DND-41 (cell line): Measurements from ENCODE around the gene SSX7.
"Not testable (repeated sequence)": the region's sequence is repeated elsewhere in the genome, so short reads cannot be mapped to it uniquely, and the experiment has no call there.

ENCODE experiments used
- ATAC-seq: fragments of 200-7000 bp; cut with Tn5 transposase; 3 replicates; pipeline ENCODE4 v1.9.1; 2021; ENCODE audit warnings: low read depth; ENCODE audit not compliant: insufficient read depth
- DNase-seq: peaks from one replicate; pipeline ENCODE4 v3.0.0-alpha.2; 2020
- H2AFZ ChIP-seq: 2 replicates; pipeline ENCODE4 v1.6.0; 2012; ENCODE audit warnings: low read depth, low read length
- H3K27ac ChIP-seq: 2 replicates; pipeline ENCODE4 v1.5.1; 2012; ENCODE audit warnings: low read length, inconsistent platforms
- H3K27me3 ChIP-seq: fragments of 200-600 bp; sonication (generic); 2 replicates; pipeline ENCODE4 v1.6.0; 2012; ENCODE audit warnings: low read length, mild to moderate bottlenecking, inconsistent platforms; ENCODE audit not compliant: insufficient read depth, poor library complexity
- H3K36me3 ChIP-seq: 2 replicates; pipeline ENCODE4 v1.5.1; 2012; ENCODE audit warnings: low read length, inconsistent platforms; ENCODE audit not compliant: insufficient read depth
- H3K4me1 ChIP-seq: 2 replicates; pipeline ENCODE4 v1.5.1; 2012; ENCODE audit warnings: mild to moderate bottlenecking, low read length; ENCODE audit not compliant: insufficient read depth
- H3K4me2 ChIP-seq: 2 replicates; pipeline ENCODE4 v1.6.0; 2012; ENCODE audit warnings: mild to moderate bottlenecking, moderate library complexity, low read length, inconsistent platforms; ENCODE audit not compliant: insufficient read depth
- H3K4me3 ChIP-seq, 2 experiments: fragments of 200-600 bp in 1 of 2; shearing (Covaris generic) in 1 of 2; 2 replicates each; pipeline ENCODE4 v1.5.1; 2012 to 2016; ENCODE audit warnings: inconsistent platforms in 2 of 2, low read length in 2 of 2, mild to moderate bottlenecking in 2 of 2, low read depth in 1 of 2, moderate library complexity in 1 of 2
- H3K79me2 ChIP-seq: 2 replicates; pipeline ENCODE4 v1.6.0; 2012; ENCODE audit warnings: low read length, inconsistent platforms; ENCODE audit not compliant: insufficient read depth
- H3K9ac ChIP-seq: 2 replicates; pipeline ENCODE4 v1.6.0; 2012; ENCODE audit warnings: low read depth, mild to moderate bottlenecking, inconsistent platforms, low read length, moderate library complexity
- H3K9me3 ChIP-seq: 2 replicates; pipeline ENCODE4 v1.5.1; 2012; ENCODE audit warnings: low read length, moderate library complexity, mild to moderate bottlenecking, inconsistent platforms; ENCODE audit not compliant: insufficient read depth, severe bottlenecking
- H4K20me1 ChIP-seq: 2 replicates; pipeline ENCODE4 v1.6.0; 2012; ENCODE audit warnings: low read length; ENCODE audit not compliant: insufficient read depth
- CTCF ChIP-seq: IDR thresholded peaks from 2 replicates; pipeline ENCODE4 v1.5.1; 2012; ENCODE audit warnings: borderline replicate concordance, low read length, moderate library complexity, mild to moderate bottlenecking; ENCODE audit not compliant: poor library complexity, severe bottlenecking; ENCODE audit errors: extremely low read depth
- EZH2 ChIP-seq: IDR thresholded peaks from 3 replicates; pipeline ENCODE4 v1.6.1; 2012; ENCODE audit warnings: borderline replicate concordance, low read depth, mild to moderate bottlenecking, moderate library complexity, low read length, inconsistent platforms; ENCODE audit not compliant: severe bottlenecking

The SSX7 gene

DNA sequence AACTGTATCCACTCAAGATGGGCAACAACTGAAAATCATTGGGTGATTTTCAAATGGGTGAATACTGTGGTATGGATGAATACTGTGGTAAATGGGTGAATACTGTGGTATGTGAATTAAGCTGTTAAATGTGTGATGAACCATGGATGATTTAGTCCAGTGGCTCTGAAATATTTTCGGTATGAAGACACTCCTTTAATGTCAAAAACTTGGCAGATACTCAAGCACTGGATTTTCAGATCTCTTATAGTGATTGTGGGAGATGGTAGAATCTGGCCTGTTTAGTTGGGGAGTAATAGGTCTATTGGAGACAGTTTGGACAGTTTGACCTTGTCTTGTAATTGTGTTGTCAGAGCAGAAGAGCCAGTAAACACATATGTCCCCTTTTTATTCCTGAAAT, 45.7 kb downstream of the SSX7 start:
- Histone ChIP-seq H3K9me3 (no peaks in the 10 kb centered on the region), H4K20me1 (no peaks in the 10 kb centered on the region), H3K36me3 (no peaks in the 10 kb centered on the region), H3K4me1 (no peaks in the 10 kb centered on the region), H3K27ac (no peak overlapping the region), H3K9ac (no peak overlapping the region), H3K4me2 (no peak overlapping the region), H3K4me3 (no peak overlapping the region), H3K79me2 (no peaks in the 10 kb centered on the region), H2AFZ (no peak overlapping the region), H3K27me3 (no peaks in the 10 kb centered on the region)
- no peak for DNase-seq
- ATAC-seq, result no peak
- TF ChIP-seq EZH2, result no peak
- TF ChIP-seq CTCF, result no peak

DNA sequence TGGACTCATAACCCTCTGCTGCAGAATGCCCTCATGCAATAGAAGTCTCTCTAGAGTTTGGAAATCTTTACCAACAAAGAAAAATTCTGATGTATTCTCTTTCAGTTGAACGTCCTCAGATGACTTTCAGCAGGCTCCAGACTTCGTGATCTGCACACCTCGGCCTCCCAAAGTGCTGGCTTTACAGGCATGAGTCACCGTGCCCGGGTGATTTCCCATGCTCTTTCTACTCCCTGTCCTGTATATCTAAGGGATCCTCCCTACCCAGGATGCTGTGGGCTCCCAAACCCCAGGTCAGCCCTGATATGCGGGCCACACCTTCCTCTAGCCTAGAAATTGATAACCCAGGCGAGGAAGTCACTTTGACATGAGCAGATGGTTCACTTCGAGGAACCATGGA, 51.5 kb downstream of the SSX7 start:
- H3K36me3 ChIP-seq, H3K27ac ChIP-seq, DNase-seq, H2AFZ ChIP-seq, H3K4me1 ChIP-seq, H3K4me2 ChIP-seq, H3K27me3 ChIP-seq, H3K79me2 ChIP-seq, H3K4me3 ChIP-seq, ATAC-seq, H3K9me3 ChIP-seq, H3K9ac ChIP-seq, H4K20me1 ChIP-seq: not testable (repeated sequence)

GRCh38 chrX:52598886-52599285, 55.8 kb downstream of the SSX7 start:
- Histone ChIP-seq H2AFZ (no peak overlapping the region), H4K20me1 (no peaks in the 10 kb centered on the region), H3K4me3 (no peak overlapping the region), H3K79me2 (no peaks in the 10 kb centered on the region), H3K36me3 (no peaks in the 10 kb centered on the region), H3K4me1 (no peaks in the 10 kb centered on the region), H3K9me3 (no peaks in the 10 kb centered on the region), H3K27ac (no peak overlapping the region), H3K27me3 (no peaks in the 10 kb centered on the region), H3K9ac (no peak overlapping the region), H3K4me2 (no peak overlapping the region)
- no peak for TF ChIP-seq EZH2
- no peak for TF ChIP-seq CTCF
- DNase-seq, result no peak
- ATAC-seq, result no peak

- H3K27ac ChIP-seq, result no peak overlapping the region
- DNase-seq, result no peak
- TF ChIP-seq CTCF (no peak), EZH2 (no peak)
- H3K27me3 ChIP-seq, result no peaks in the 10 kb centered on the region
- H3K9ac ChIP-seq, result no peak overlapping the region
- H3K9me3 ChIP-seq, result no peaks in the 10 kb centered on the region
- H3K4me2 ChIP-seq, result no peak overlapping the region
- no peak overlapping the region for H2AFZ ChIP-seq
- H3K4me1 ChIP-seq, result no peaks in the 10 kb centered on the region
- ATAC-seq, result no peak
- no peak overlapping the region for H3K4me3 ChIP-seq
- no peaks in the 10 kb centered on the region for H4K20me1 ChIP-seq
- no peaks in the 10 kb centered on the region for H3K36me3 ChIP-seq
- H3K79me2 ChIP-seq, result no peaks in the 10 kb centered on the region
These were observed 60.0 kb downstream of the SSX7 start for GRCh38 chrX:52594658-52595057.
